Stomach smooth muscle (tissue), 2 donors: ENCODE data around the gene BSG.

Source experiments
- H3K27ac ChIP-seq: one replicate; pipeline ENCODE4 v1.7.0; 2013; ENCODE audit warnings: mild to moderate bottlenecking, low read length, inconsistent platforms
- H3K27me3 ChIP-seq, 2 donors: one replicate each; pipeline ENCODE4 v1.7.0; 2013; ENCODE audit warnings: low read length in 2 of 2; ENCODE audit not compliant: insufficient read depth in 2 of 2, control insufficient read depth in 1 of 2
- H3K36me3 ChIP-seq, 2 donors: one replicate each; pipeline ENCODE4 v1.7.0; 2013; ENCODE audit warnings: low read length in 2 of 2; ENCODE audit not compliant: control insufficient read depth in 2 of 2, insufficient read depth in 2 of 2
- H3K4me1 ChIP-seq: one replicate; pipeline ENCODE4 v1.7.0; 2013; ENCODE audit warnings: low read length; ENCODE audit not compliant: control insufficient read depth, insufficient read depth
- H3K4me3 ChIP-seq, 2 donors: one replicate each; pipeline ENCODE4 v1.7.0; 2013; ENCODE audit warnings: low read length in 2 of 2
- H3K9ac ChIP-seq, 2 donors: one replicate each; pipeline ENCODE4 v1.7.0; 2013; ENCODE audit warnings: low read length in 2 of 2, mild to moderate bottlenecking in 1 of 2
- H3K9me3 ChIP-seq, 2 donors: one replicate each; pipeline ENCODE4 v1.7.0; 2013; ENCODE audit warnings: low read length in 2 of 2; ENCODE audit not compliant: control insufficient read depth in 2 of 2
- donor health status: healthy.
- donor health status: Pancreatic carcinoma.

The BSG gene

DNA sequence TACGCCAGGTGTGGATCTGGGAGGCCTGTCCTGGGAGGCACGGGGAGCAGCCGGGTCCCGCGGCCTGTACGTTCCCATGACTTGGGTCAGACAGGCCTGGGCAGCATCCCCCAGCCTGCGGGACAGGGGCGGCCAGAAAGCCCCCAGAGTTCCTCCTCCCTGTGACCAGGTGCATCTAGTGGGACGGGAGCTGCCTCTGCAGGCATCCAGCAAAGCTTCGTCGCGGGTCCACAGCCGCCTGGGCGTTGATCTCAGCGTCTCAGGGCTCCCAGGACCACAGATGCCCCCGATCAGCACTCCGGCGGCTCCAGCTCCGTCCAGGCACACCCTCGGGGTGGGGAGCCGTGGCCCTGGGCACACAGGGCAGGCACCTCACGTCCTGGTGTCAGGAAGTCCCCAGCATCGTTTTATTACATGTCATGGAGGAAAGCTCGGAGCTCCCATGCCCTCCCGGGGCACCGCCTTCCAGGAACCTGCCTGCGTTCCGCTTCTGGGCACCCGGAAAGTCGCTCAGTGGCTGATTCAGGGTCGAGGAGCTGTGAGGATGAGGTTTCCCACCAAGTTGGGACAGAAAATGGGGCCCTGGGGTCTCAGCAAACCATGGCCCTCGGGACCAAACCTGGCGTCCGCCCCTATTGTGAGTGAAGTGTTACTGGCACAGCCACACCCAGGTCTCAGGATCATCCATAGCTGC lies 30.1 kb upstream of the BSG start:
- Histone ChIP-seq H3K27me3 (no peaks in the 10 kb centered on the region), H3K27ac (no peak overlapping the region), H3K9ac (no peak overlapping the region), H3K36me3 (peaks cover 18 to 19% of the 10 kb centered on the region in 2 donors), H3K4me1 (peaks cover 2% of the 10 kb centered on the region), H3K4me3 (no peak overlapping the region), H3K9me3 (no peaks in the 10 kb centered on the region)

GRCh38 chr19:543910-544608 lies 28.3 kb upstream of the BSG start, which contains the start of gene GZMM:
Gene GZMM, plus strand, starts transcription at chr19:544053. Its CDS starts 19 bp downstream, at chr19:544072.
- H3K27ac ChIP-seq = no peak within 1 kb of the TSS
- no peaks in the 10 kb centered on the region for H3K9me3 ChIP-seq
- no peak within 1 kb of the TSS for H3K4me3 ChIP-seq
- H3K27me3 ChIP-seq = no peaks in the 10 kb centered on the region
- peaks cover 2% of the 10 kb centered on the region for H3K4me1 ChIP-seq
- no peak within 1 kb of the TSS for H3K9ac ChIP-seq
- H3K36me3 ChIP-seq = peaks cover 6 to 10% of the 10 kb centered on the region in 2 donors

- Histone ChIP-seq H3K9me3 (no peaks in the 10 kb centered on the region), H3K4me1 (peaks cover 5% of the 10 kb centered on the region), H3K4me3 (no peak overlapping the region), H3K27me3 (no peaks in the 10 kb centered on the region), H3K27ac (no peak overlapping the region), H3K9ac (no peak overlapping the region), H3K36me3 (no peaks in the 10 kb centered on the region)
Observed at GRCh38 chr19:547117-547516, 25.3 kb upstream of the BSG start.

DNA sequence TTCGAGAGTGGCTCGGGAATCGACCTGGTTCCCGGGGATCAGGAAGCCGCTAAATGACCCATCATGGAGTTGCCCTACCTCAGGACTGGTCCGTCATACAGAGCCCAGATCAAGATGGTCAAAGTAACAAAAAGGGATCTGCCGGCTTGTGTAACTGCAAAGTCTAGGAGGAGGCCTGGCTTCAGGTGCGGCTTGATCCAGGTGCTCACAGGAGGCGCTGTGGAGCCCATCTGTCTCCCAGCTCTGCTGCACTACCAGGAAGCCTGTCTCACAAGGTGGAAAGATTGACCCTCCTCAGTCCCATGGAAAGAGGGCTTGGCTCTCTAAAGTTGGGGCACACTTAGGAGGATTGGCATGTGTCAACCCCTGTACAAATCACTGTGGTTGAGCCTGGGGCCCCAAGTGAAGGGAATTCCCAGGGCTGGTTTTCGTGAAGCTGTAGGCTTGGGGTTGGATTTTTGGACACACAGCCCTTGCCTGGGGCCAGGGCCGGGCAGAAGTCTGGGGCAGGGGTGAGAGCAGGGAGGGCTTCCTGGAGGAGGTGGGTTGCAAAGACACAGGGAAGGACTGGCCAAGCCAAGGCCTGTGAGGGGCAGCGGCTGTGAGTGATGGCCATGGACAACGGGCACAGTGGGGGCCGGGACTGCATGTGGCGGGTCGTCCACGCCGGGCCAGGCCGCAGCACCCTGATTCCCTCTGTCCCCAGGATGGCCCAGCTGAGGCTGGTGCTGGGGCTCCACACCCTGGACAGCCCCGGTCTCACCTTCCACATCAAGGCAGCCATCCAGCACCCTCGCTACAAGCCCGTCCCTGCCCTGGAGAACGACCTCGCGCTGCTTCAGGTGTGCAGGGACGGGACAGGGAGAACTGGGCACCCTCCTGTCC lies 24.3 kb upstream of the BSG start:
- Histone ChIP-seq H3K4me1 (peaks cover 5% of the 10 kb centered on the region), H3K9ac (no peak overlapping the region), H3K4me3 (no peak overlapping the region), H3K36me3 (no peaks in the 10 kb centered on the region), H3K9me3 (no peaks in the 10 kb centered on the region), H3K27ac (no peak overlapping the region), H3K27me3 (no peaks in the 10 kb centered on the region)

GRCh38 chr19:548886-549830 lies 23.2 kb upstream of the BSG start:
- no peak overlapping the region for H3K9ac ChIP-seq
- H3K36me3 ChIP-seq = no peaks in the 10 kb centered on the region
- no peaks in the 10 kb centered on the region for H3K9me3 ChIP-seq
- H3K4me3 ChIP-seq = no peak overlapping the region
- H3K27ac ChIP-seq = no peak overlapping the region
- peaks cover 5% of the 10 kb centered on the region for H3K4me1 ChIP-seq
- H3K27me3 ChIP-seq = no peaks in the 10 kb centered on the region

DNA sequence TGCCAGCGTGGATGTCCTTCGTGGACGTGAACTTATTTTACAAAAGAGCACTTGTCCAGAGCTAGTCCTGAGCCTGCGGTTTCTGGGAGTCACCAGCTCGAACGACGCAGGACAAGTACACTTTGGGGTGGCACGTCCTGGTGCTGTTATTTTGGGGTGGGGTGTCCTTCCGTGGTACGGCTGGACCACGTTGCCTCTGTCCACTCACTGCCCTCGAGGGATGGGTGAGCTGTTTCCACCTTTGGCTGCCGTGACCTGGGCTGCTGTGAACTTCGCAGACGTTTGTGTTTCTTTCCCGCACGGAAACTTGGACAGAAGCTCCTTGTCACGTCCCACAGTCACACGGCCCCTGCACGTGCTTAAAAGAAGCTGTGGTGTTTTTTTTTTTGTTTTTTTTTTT lies 17.6 kb upstream of the BSG start:
- no peak overlapping the region for H3K27ac ChIP-seq
- no peaks in the 10 kb centered on the region for H3K27me3 ChIP-seq
- H3K36me3 ChIP-seq = no peaks in the 10 kb centered on the region
- H3K9ac ChIP-seq = no peak overlapping the region
- H3K4me1 ChIP-seq = peaks cover 7% of the 10 kb centered on the region
- no peak overlapping the region for H3K4me3 ChIP-seq
- no peaks in the 10 kb centered on the region for H3K9me3 ChIP-seq

GRCh38 chr19:555474-555808 lies 17.0 kb upstream of the BSG start:
- H3K4me3 ChIP-seq = no peak overlapping the region
- H3K36me3 ChIP-seq = no peaks in the 10 kb centered on the region
- no peaks in the 10 kb centered on the region for H3K27me3 ChIP-seq
- H3K9ac ChIP-seq = no peak overlapping the region
- H3K27ac ChIP-seq = no peak overlapping the region
- H3K4me1 ChIP-seq = peaks cover 7% of the 10 kb centered on the region
- H3K9me3 ChIP-seq = no peaks in the 10 kb centered on the region

DNA sequence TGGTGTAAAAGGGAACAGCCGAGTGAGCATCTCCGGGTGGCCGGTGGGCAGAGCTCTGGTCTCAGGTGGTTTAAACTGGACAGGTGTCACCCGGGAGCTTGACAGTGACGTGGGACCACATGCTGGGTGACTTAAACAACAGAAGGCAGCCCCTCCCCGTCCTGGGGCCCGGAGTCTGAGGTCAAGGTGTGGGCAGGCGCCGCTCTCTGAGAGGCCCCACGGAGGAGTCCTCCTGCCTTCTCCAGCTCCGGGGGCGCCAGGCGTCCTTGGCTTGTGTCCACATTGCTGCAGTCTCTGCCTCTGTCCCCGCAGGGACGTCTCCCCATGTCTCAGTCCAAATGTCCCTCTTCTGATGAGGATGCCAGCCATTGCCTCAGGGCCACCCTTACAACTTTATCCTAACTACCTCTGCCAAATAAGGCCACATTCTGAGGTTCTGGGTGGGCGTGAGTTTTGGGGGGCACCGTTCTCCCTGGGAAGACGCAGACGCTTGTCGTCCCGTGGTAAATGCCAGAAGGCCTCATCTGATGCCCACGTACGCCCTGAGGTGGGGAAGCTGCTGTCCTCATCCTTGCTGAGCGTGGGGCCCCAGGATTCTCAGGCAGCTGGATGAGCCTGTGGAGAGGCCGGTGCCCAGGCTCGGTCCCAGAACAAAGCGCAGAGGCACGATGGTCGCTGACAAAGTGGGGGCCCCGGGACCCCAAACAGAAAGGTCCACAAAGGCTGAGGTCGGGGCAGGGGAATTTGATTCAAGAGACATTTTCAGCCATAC lies 15.6 kb upstream of the BSG start:
- Histone ChIP-seq H3K36me3 (no peaks in the 10 kb centered on the region), H3K27ac (no peak overlapping the region), H3K4me1 (peaks cover 5% of the 10 kb centered on the region), H3K9ac (no peak overlapping the region), H3K4me3 (no peak overlapping the region), H3K27me3 (no peaks in the 10 kb centered on the region), H3K9me3 (no peaks in the 10 kb centered on the region)

GRCh38 chr19:558770-559439 lies 13.5 kb upstream of the BSG start:
- H3K4me3 ChIP-seq = no peak overlapping the region
- H3K9ac ChIP-seq = no peak overlapping the region
- H3K36me3 ChIP-seq = no peaks in the 10 kb centered on the region
- H3K9me3 ChIP-seq = no peaks in the 10 kb centered on the region
- no peak overlapping the region for H3K27ac ChIP-seq
- H3K27me3 ChIP-seq = no peaks in the 10 kb centered on the region
- peaks cover 5% of the 10 kb centered on the region for H3K4me1 ChIP-seq
